Progenitor cell of endocrine pancreas (in vitro differentiated cells): ENCODE results near the gene SCARF2. TPM values are rescaled to one million over a fixed set of nuclear protein-coding genes. Genes with fewer than 3 reads are reported as not detected.

Experiments
- DNase-seq: peaks from one replicate; pipeline ENCODE4 v3.0.0; 2021; ENCODE audit warnings: low spot score; ENCODE audit not compliant: unreplicated experiment
- H3K27ac Mint-ChIP-seq: 2 replicates; pipeline ENCODE4 v1.8.0; 2021; ENCODE audit warnings: mild to moderate bottlenecking, moderate library complexity, mixed read lengths
- H3K27me3 Mint-ChIP-seq: 2 replicates; pipeline ENCODE4 v1.8.0; 2021; ENCODE audit warnings: mixed read lengths
- H3K36me3 Mint-ChIP-seq: 2 replicates; pipeline ENCODE4 v1.8.0; 2022; ENCODE audit warnings: mixed read lengths; ENCODE audit not compliant: insufficient read depth
- H3K4me1 Mint-ChIP-seq: 2 replicates; pipeline ENCODE4 v1.8.0; 2021; ENCODE audit warnings: low read depth, mixed read lengths
- H3K4me3 Mint-ChIP-seq: 2 replicates; pipeline ENCODE4 v1.8.0; 2021; ENCODE audit warnings: low read depth, mild to moderate bottlenecking, moderate library complexity, mixed read lengths
- H3K9me3 Mint-ChIP-seq: 2 replicates; pipeline ENCODE4 v1.8.0; 2021; ENCODE audit warnings: low read depth, mixed read lengths
- total RNA-seq: library from RNA; stranded (reverse); gene quantifications from 2 replicates; pipeline ENCODE4 v1.2.1, GENCODE V29; 2021
- TF ChIP-seq, protein P1 (sequence below): fragments of 200-600 bp; sonication (generic); IDR thresholded peaks from one replicate; pipeline ENCODE4 v1.5.0; 2021; ENCODE audit warnings: antibody characterized with exemption, mild to moderate bottlenecking; ENCODE audit not compliant: unreplicated experiment

SCARF2 gene
- total RNA-seq, 1 donor from 2014 or later = 14.4 TPM

DNA sequence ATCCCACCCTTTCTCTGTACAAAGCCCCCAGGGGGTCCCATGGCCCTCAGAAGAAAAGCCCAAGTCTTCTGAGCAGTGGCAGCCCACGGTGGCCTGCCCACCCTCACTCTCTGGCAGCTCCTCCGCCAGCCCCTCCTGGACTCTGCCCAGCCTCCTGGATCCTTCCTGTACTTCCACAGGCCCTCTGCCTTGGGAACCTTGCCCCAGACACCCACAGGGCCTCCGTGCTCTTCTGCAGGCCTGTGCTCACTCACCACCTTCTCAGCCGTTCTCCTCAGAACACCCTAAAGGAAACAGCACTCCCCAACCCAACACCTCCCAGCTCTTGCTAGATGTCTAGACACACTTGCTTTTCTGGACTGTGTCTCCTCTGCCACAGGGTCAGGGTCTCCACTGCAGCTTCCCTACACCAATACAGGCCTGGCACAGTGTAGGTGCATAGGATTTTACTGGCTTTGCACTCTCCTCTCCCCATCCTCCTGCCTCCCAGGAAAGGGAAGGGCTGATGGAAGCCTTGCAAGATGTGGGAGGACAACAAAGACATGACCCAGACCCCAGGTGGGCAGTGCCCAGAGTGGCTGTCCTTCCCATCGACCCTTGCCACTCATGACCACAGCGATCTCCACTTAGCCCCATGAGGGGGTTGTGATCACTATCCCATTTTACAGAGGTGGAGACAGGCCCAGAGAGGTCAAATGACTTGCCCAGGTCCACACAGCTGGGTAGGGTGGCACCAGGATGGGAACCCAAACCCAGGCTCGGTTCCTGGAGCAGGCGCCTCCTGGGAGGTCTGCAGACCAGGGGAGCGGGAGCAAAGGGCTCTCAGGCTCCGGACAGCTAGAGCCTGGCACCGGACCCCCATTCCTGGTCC, 2.0 kb downstream of the SCARF2 start:
- no peak for DNase-seq
- peaks cover 6% of the 10 kb centered on the region for H3K36me3 Mint-ChIP-seq
- TF ChIP-seq, protein P1, sequence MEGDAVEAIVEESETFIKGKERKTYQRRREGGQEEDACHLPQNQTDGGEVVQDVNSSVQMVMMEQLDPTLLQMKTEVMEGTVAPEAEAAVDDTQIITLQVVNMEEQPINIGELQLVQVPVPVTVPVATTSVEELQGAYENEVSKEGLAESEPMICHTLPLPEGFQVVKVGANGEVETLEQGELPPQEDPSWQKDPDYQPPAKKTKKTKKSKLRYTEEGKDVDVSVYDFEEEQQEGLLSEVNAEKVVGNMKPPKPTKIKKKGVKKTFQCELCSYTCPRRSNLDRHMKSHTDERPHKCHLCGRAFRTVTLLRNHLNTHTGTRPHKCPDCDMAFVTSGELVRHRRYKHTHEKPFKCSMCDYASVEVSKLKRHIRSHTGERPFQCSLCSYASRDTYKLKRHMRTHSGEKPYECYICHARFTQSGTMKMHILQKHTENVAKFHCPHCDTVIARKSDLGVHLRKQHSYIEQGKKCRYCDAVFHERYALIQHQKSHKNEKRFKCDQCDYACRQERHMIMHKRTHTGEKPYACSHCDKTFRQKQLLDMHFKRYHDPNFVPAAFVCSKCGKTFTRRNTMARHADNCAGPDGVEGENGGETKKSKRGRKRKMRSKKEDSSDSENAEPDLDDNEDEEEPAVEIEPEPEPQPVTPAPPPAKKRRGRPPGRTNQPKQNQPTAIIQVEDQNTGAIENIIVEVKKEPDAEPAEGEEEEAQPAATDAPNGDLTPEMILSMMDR = no peak
- H3K27me3 Mint-ChIP-seq = peaks cover 54% of the 10 kb centered on the region
- no peaks in the 10 kb centered on the region for H3K9me3 Mint-ChIP-seq
- H3K27ac Mint-ChIP-seq = no peak overlapping the region
- peaks cover 9% of the 10 kb centered on the region for H3K4me1 Mint-ChIP-seq
- peak overlapping the region; percentile 63 for H3K4me3 Mint-ChIP-seq

DNA sequence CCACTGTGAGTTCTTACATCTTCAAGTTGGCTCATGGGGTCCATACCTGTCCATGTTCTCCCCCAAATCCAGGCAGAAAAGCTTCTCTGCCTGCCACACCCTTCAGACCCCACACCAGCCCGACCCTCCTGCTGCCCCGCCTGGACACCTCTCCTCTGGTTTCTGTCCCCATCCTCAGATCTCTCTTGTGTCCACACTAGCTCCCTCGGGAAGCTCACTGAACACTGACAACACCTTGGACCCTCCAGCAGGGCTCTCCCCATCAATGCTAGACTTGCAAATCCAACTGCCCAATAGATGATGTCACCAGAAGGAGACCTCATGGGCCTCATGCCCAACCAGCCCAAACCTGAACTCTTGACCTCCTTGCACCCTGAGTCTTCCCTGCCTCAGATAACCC, 2.9 kb downstream of the SCARF2 start:
- H3K4me3 Mint-ChIP-seq = no peak overlapping the region
- H3K9me3 Mint-ChIP-seq = no peaks in the 10 kb centered on the region
- H3K27me3 Mint-ChIP-seq = peaks cover 58% of the 10 kb centered on the region
- no peak for DNase-seq
- peaks cover 9% of the 10 kb centered on the region for H3K4me1 Mint-ChIP-seq
- H3K36me3 Mint-ChIP-seq = peaks cover 6% of the 10 kb centered on the region
- no peak overlapping the region for H3K27ac Mint-ChIP-seq
- TF ChIP-seq, protein P1 = no peak

DNA sequence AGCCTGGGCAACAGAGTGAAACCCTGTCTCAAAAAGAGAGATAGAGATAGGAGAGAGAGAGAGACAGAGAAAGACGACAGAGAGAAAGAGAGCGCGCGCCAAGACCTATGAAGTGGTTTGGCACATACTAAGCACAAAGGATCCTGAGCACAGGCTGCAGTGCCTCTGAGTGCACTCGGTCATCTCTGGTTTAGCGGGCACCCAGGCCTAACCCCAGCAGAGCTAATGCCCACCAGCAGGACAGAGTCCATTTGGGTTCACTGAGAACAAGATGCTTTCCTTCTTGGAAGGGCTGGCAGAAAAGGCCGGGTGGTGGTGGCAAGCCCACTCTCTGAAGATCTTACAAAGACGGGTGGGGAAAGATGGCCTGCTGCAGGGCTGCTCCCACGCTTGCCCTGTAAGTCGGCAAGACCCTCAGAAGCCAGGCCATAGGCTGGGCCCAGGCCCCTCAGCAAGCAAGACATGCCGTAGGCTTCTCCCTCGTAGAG, 3.3 kb downstream of the SCARF2 start:
- TF ChIP-seq, protein P1 = no peak
- H3K4me3 Mint-ChIP-seq = peak overlapping the region; percentile 57
- H3K36me3 Mint-ChIP-seq = peaks cover 6% of the 10 kb centered on the region
- peaks cover 9% of the 10 kb centered on the region for H3K4me1 Mint-ChIP-seq
- peaks cover 55% of the 10 kb centered on the region for H3K27me3 Mint-ChIP-seq
- no peak for DNase-seq
- H3K9me3 Mint-ChIP-seq = no peaks in the 10 kb centered on the region
- H3K27ac Mint-ChIP-seq = peak overlapping the region; percentile 90

DNA sequence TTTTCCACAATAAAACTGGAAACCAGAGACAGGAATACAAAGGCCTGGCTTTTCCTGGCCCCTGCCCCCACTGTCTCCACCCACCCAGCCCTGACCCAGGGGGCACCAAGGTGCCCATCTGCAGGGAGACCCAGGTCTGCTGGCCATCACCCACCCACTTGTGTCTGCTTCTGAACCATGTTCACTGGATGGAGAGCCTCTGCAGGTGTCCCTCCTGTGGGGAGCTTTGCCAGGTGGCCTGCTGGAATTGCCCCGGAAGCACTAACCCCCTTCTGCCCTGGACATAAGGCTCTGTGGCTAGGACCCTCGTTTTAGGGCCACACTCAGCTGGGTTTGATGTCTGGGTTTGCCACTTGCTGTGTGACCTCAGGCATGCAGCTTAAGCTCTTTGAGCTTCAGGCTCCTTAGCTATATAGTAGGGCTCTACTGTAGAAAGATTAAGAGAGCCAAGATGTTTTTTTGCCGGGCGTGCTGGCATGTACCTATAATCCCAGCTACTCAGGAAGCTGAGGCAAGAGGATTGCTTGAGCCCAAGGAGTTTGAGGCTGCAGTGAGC, 3.9 kb downstream of the SCARF2 start:
- DNase-seq = no peak
- Mint-ChIP-seq H3K27me3 (peaks cover 59% of the 10 kb centered on the region), H3K27ac (peak overlapping the region; percentile 90), H3K9me3 (no peaks in the 10 kb centered on the region), H3K4me3 (peak overlapping the region; percentile 57), H3K4me1 (peaks cover 9% of the 10 kb centered on the region), H3K36me3 (peaks cover 9% of the 10 kb centered on the region)
- TF ChIP-seq, protein P1 = no peak

DNA sequence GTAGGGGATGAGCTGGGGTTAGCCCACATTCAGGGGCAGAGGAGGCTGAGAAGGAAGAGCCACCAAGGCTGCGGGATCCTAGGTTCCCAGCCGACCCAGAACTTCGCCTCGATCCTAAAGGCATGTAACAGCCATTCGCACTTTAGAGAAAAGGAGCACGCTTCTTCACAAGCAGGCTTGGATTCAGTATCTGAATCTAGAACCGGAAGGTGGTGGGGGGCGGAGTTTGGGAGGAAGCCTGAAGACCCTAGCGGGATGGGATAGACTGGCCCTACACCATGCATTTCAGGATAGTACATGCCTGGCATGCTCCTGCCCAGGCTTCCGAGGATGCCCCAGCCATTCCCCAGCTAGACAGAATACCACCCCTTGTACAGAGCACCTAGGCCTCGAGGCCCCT, 4.4 kb downstream of the SCARF2 start:
- H3K27me3 Mint-ChIP-seq = peaks cover 55% of the 10 kb centered on the region
- H3K36me3 Mint-ChIP-seq = peaks cover 9% of the 10 kb centered on the region
- no peaks in the 10 kb centered on the region for H3K9me3 Mint-ChIP-seq
- no peak for DNase-seq
- no peak overlapping the region for H3K4me3 Mint-ChIP-seq
- H3K27ac Mint-ChIP-seq = no peak overlapping the region
- TF ChIP-seq, protein P1 = no peak
- H3K4me1 Mint-ChIP-seq = peaks cover 5% of the 10 kb centered on the region
